PC-9 (cell line): Measurements from ENCODE around the gene DCLK2. TPM values are rescaled to one million over a fixed set of nuclear protein-coding genes. Genes with fewer than 3 reads are reported as not detected.

Experiments
- BruUV-seq: library from RNA; stranded (reverse); fragments of 400-500 nt; replicated peaks from 2 replicates; lab custom pipeline; 2021; lab: Mats Ljungman, UMichigan
- CTCF ChIA-PET: fragments of 300-600 bp; sonication (Branson Sonifier 250); formaldehyde crosslinking; loops from one replicate; lab custom pipeline; 2022; ENCODE audit warnings: antibody characterized with exemption; lab: Charles Lee
- POLR2A ChIA-PET: fragments of 300-600 bp; sonication (Branson Sonifier 250); formaldehyde crosslinking; loops from one replicate; lab custom pipeline; 2022; ENCODE audit warnings: antibody characterized with exemption; ENCODE audit not compliant: unreplicated experiment; lab: Charles Lee
- DNase-seq, 2 experiments: peaks; one replicate each; pipeline versions ENCODE4 v3.0.0 to v3.0.0-alpha.2; 2015 to 2022; ENCODE audit warnings: mixed read lengths in 1 of 2
- H2AFZ ChIP-seq: fragments of 200-600 bp; sonication (generic); 2 replicates; pipeline ENCODE4 v1.8.1; 2017; ENCODE audit warnings: antibody characterized with exemption
- H3F3A ChIP-seq: fragments of 200-600 bp; sonication (generic); 2 replicates; pipeline ENCODE4 v1.8.1; 2017; ENCODE audit warnings: antibody characterized with exemption, mild to moderate bottlenecking, low read depth; ENCODE audit not compliant: insufficient read depth
- H3K27ac ChIP-seq: fragments of 200-600 bp; sonication (generic); 2 replicates; pipeline ENCODE4 v1.6.1; 2016; ENCODE audit warnings: mixed run types
- H3K27me3 ChIP-seq: fragments of 200-600 bp; sonication (generic); 2 replicates; pipeline ENCODE4 v1.6.1; 2016; ENCODE audit warnings: low read depth, mixed run types; ENCODE audit not compliant: insufficient read depth
- H3K36me3 ChIP-seq: fragments of 200-600 bp; sonication (generic); 2 replicates; pipeline ENCODE4 v1.6.1; 2016; ENCODE audit warnings: low read depth, mixed run types
- H3K4me1 ChIP-seq: fragments of 200-600 bp; sonication (generic); replicated peaks from 2 replicates; pipeline ENCODE4 v1.6.1; 2016; ENCODE audit warnings: mixed run types; ENCODE audit not compliant: insufficient read depth
- H3K4me2 ChIP-seq: fragments of 200-600 bp; sonication (generic); 2 replicates; pipeline ENCODE4 v1.6.1; 2017; ENCODE audit warnings: mixed run types
- H3K4me3 ChIP-seq: fragments of 200-600 bp; sonication (generic); 2 replicates; pipeline ENCODE4 v1.6.1; 2016; ENCODE audit warnings: mixed run types
- H3K79me2 ChIP-seq: fragments of 200-600 bp; sonication (generic); 2 replicates; pipeline ENCODE4 v1.6.1; 2017; ENCODE audit warnings: low read depth, mixed run types
- H3K9me2 ChIP-seq: fragments of 200-600 bp; sonication (generic); 2 replicates; pipeline ENCODE4 v1.8.1; 2017; ENCODE audit warnings: mild to moderate bottlenecking; ENCODE audit not compliant: insufficient read depth
- H3K9me3 ChIP-seq: fragments of 200-600 bp; sonication (generic); 2 replicates; pipeline ENCODE4 v1.8.1; 2016; ENCODE audit warnings: low read depth; ENCODE audit not compliant: insufficient read depth
- H4K20me1 ChIP-seq: fragments of 200-600 bp; sonication (generic); 2 replicates; pipeline ENCODE4 v1.8.1; 2017; ENCODE audit not compliant: insufficient read depth
- EZH2 ChIP-seq: fragments of 200-600 bp; sonication (generic); IDR thresholded peaks from 2 replicates; pipeline ENCODE4 v1.8.0; 2017; ENCODE audit warnings: antibody characterized with exemption, low read depth
- intact Hi-C: fragments of 100-400 bp; cut with micrococcal nuclease; formaldehyde crosslinking; loops from one replicate; pipeline ENCODE4 v1.10.0; 2022; ENCODE audit not compliant: unreplicated experiment
- total RNA-seq: library from RNA; stranded (reverse); gene quantifications from 2 replicates; pipeline ENCODE4 v1.2.3, GENCODE V29; 2021
- TF ChIP-seq, protein P1 (sequence below): fragments of 200-600 bp; sonication (generic); conservative IDR thresholded peaks from 2 replicates; pipeline ENCODE4 v1.6.1; 2017; ENCODE audit warnings: mixed run types, antibody characterized with exemption, mild to moderate bottlenecking, moderate library complexity

The DCLK2 gene
- total RNA-seq, 1 experiment from 2014 or later = 0.41 TPM

DNA sequence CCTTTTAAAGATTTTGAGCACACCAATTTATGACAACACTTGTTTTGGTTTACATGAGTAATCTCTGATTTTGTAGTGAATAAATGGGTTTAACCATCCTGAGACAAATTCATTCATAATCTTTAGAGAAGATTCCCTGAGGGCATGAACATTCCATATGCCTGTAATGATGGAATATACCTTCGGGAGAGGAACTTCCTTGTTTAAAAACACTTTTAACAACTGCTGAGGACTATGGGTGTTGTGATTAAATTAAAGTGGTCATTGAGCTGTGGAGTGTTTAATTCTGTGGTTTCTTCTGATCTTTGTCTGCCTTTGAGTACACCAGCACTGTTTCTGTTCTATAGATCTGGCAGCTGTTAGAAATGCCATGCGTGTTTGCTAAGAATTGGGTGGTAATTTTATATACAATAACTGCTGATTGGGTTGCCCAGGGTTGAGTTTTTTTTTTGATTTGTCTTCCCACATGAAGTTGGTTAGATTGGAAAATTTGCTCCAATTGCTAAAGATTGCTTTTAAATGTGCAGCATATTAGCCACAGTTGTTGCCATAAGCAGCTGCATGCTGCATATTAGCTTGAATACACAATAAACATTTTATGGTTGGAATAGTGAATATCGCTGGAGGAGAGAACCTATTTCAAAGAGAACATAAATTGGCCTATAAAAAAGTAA is 86.8 kb downstream of the DCLK2 start:
- CTCF ChIA-PET = no interaction called here
- BruUV-seq = no TSS peak
- no peak overlapping the region for H3K4me3 ChIP-seq
- H3K9me2 ChIP-seq = no peaks in the 10 kb centered on the region
- no peaks in the 10 kb centered on the region for H3K4me1 ChIP-seq
- DNase-seq = peak in 1 of 2 experiments; percentile 32
- no peak overlapping the region for H3K4me2 ChIP-seq
- H2AFZ ChIP-seq = no peak overlapping the region; the same call in 1 of the 2 replicates
- H3K36me3 ChIP-seq = no peaks in the 10 kb centered on the region
- intact Hi-C loops = no loop called here
- no peaks in the 10 kb centered on the region for H4K20me1 ChIP-seq
- H3K27me3 ChIP-seq = no peaks in the 10 kb centered on the region
- POLR2A ChIA-PET = no interaction called here
- H3K27ac ChIP-seq = no peak overlapping the region
- H3K79me2 ChIP-seq = no peaks in the 10 kb centered on the region
- no peaks in the 10 kb centered on the region for H3F3A ChIP-seq
- no peaks in the 10 kb centered on the region for H3K9me3 ChIP-seq
- TF ChIP-seq, protein P1, sequence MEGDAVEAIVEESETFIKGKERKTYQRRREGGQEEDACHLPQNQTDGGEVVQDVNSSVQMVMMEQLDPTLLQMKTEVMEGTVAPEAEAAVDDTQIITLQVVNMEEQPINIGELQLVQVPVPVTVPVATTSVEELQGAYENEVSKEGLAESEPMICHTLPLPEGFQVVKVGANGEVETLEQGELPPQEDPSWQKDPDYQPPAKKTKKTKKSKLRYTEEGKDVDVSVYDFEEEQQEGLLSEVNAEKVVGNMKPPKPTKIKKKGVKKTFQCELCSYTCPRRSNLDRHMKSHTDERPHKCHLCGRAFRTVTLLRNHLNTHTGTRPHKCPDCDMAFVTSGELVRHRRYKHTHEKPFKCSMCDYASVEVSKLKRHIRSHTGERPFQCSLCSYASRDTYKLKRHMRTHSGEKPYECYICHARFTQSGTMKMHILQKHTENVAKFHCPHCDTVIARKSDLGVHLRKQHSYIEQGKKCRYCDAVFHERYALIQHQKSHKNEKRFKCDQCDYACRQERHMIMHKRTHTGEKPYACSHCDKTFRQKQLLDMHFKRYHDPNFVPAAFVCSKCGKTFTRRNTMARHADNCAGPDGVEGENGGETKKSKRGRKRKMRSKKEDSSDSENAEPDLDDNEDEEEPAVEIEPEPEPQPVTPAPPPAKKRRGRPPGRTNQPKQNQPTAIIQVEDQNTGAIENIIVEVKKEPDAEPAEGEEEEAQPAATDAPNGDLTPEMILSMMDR = no peak
- no peak for TF ChIP-seq EZH2

DNA sequence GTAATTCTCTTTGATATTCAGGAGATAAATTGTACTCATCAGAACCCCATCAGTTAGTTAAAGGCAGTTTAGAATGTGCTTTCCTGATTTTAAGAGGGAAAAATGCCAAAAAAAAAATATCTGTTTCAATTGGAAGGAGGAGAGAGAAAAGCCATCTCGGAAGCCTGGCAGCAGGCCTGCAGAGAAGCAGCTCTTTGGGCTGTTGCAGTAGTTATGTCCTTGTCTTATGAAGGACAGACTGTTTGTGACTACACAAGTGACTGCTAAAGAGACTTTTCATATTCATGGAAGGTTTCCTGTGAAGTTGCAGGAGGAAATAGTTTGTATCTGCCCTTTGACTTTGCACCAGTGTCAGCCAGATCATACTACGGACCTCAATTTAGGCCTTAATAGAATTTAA is 88.8 kb downstream of the DCLK2 start:
- no peaks in the 10 kb centered on the region for H3K27me3 ChIP-seq
- no peaks in the 10 kb centered on the region for H3F3A ChIP-seq
- H3K79me2 ChIP-seq = no peaks in the 10 kb centered on the region
- H3K9me3 ChIP-seq = no peaks in the 10 kb centered on the region; the same call in 1 of the 2 replicates
- no peaks in the 10 kb centered on the region for H3K4me1 ChIP-seq
- no peak overlapping the region for H3K4me3 ChIP-seq
- no peak for DNase-seq
- H3K9me2 ChIP-seq = no peaks in the 10 kb centered on the region
- intact Hi-C loops = no loop called here
- no peaks in the 10 kb centered on the region for H3K36me3 ChIP-seq
- ChIA-PET POLR2A (no interaction called here), CTCF (no interaction called here)
- no peak for TF ChIP-seq EZH2
- TF ChIP-seq, protein P1 = no peak
- H4K20me1 ChIP-seq = no peaks in the 10 kb centered on the region
- no peak overlapping the region for H3K27ac ChIP-seq
- no peak overlapping the region for H3K4me2 ChIP-seq
- BruUV-seq = no TSS peak
- no peak overlapping the region for H2AFZ ChIP-seq

DNA sequence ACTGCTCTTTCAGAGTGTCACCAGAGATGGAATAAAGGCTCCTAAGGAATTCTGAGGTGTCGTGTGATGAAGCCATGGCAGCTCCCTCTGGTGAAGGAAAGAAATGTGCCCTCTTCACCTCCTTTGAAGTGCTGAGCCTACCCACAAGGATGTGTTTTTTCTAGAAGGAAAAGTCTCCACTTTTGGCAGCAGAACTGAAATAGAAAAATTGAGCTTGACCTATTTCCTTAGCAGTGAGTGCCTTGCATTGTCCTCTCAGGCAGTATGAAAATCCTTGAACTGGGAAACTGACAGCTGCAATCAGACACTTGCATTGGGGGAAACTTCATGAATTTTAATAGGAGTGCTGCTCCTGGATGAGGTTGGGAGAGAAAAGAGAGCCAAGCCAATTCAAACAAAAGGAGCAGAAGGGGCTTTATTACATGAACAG is 95.2 kb downstream of the DCLK2 start:
- H3K9me3 ChIP-seq = no peaks in the 10 kb centered on the region; the same call in 1 of the 2 replicates
- ChIA-PET CTCF (no interaction called here), POLR2A (no interaction called here)
- H2AFZ ChIP-seq = no peak overlapping the region
- H4K20me1 ChIP-seq = no peaks in the 10 kb centered on the region
- H3K4me3 ChIP-seq = no peak overlapping the region
- H3K27me3 ChIP-seq = no peaks in the 10 kb centered on the region
- DNase-seq = no peak
- no TSS peak for BruUV-seq
- intact Hi-C loops = no loop called here
- no peak overlapping the region for H3K27ac ChIP-seq
- H3K9me2 ChIP-seq = no peaks in the 10 kb centered on the region
- H3K79me2 ChIP-seq = no peaks in the 10 kb centered on the region
- TF ChIP-seq EZH2 = no peak
- TF ChIP-seq, protein P1 = no peak
- no peaks in the 10 kb centered on the region for H3F3A ChIP-seq
- H3K4me1 ChIP-seq = no peaks in the 10 kb centered on the region
- no peak overlapping the region for H3K4me2 ChIP-seq
- no peaks in the 10 kb centered on the region for H3K36me3 ChIP-seq
